Spinal cord (tissue), 10 donors: Measurements from ENCODE around the gene ACRBP. TPM values are rescaled to one million over a fixed set of nuclear protein-coding genes. Genes with fewer than 3 reads are reported as not detected.

ENCODE experiments used
- DNase-seq, 6 donors: peaks; one replicate each; pipeline versions ENCODE4 v3.0.0 to v3.0.0-alpha.2; 2013 to 2015; ENCODE audit warnings: low spot score in 6 of 6, low read depth in 4 of 6
- H3K27ac ChIP-seq: one replicate; pipeline ENCODE4 v1.5.1; 2013; ENCODE audit warnings: low read depth, low read length, control low read depth
- H3K27me3 ChIP-seq: one replicate; pipeline ENCODE4 v1.6.1; 2013; ENCODE audit warnings: low read length; ENCODE audit not compliant: control insufficient read depth, insufficient read depth
- H3K36me3 ChIP-seq: one replicate; pipeline ENCODE4 v1.6.1; 2013; ENCODE audit warnings: low read length; ENCODE audit not compliant: control insufficient read depth, insufficient read depth
- H3K4me1 ChIP-seq: one replicate; pipeline ENCODE4 v1.6.1; 2013; ENCODE audit warnings: low read length; ENCODE audit not compliant: control insufficient read depth, insufficient read depth
- H3K4me3 ChIP-seq: one replicate; pipeline ENCODE4 v1.5.1; 2013; ENCODE audit warnings: low read depth, low read length, control low read depth
- H3K9me3 ChIP-seq: one replicate; pipeline ENCODE4 v1.6.1; 2013; ENCODE audit warnings: low read length; ENCODE audit not compliant: control insufficient read depth, insufficient read depth
- WGBS: methylation state at CpG from one replicate; pipeline ENCODE4 v1.1.5; 2013; ENCODE audit warnings: missing lambda C conversion rate; ENCODE audit not compliant: insufficient coverage; 5-methylcytosine and 5-hydroxymethylcytosine counted together
- long read RNA-seq, 4 donors: transcript quantifications; one replicate each; lab custom pipeline, GENCODE V29; 2026
- polyA plus RNA-seq, 2 donors: library from polyadenylated mRNA; unstranded; fragments of 120-200 nt; gene quantifications; one replicate each; pipeline ENCODE4 v1.2.1, GENCODE V29; 2013; ENCODE audit not compliant: insufficient read length in 2 of 2
- total RNA-seq, 2 donors: library from RNA; depleted of rRNA in 1 of 2; stranded (reverse); fragments of 120-200 nt in 1 of 2; fragments of >200 nt in 1 of 2; gene quantifications; one replicate each; pipeline versions ENCODE4 v1.2.3 to v1.2.4, GENCODE V29; 2013 to 2014
- donor health status: healthy.

The ACRBP gene
- total RNA-seq (1 to 10 TPM in 1 of 2 donors, under 1 TPM in 1; 0.69 to 3.9 TPM), polyA plus RNA-seq (1 to 10 TPM; 1.9 to 3.6 TPM)
- long read RNA-seq, donor 1, partial matches to known transcripts, result 0 of 1 reads
- long read RNA-seq, donor 1, other reads (novel, unspliced or antisense), result 0 of 1 reads
- long read RNA-seq, donor 2, partial matches to known transcripts, result 0 of 1 reads
- long read RNA-seq, donor 2, other reads (novel, unspliced or antisense), result 0 of 1 reads
- long read RNA-seq, donor 3, result 0 reads
- long read RNA-seq, donor 4, result 0 reads

- peak in 3 of 6 donors; percentile 23 to 85 (median 73) for DNase-seq
- Histone ChIP-seq H3K27me3 (no peaks in the 10 kb centered on the region), H3K4me1 (peaks cover 14% of the 10 kb centered on the region), H3K4me3 (peak within 1 kb of the TSS; percentile 48), H3K36me3 (peaks cover 35% of the 10 kb centered on the region), H3K27ac (peak within 1 kb of the TSS; percentile 7), H3K9me3 (no peaks in the 10 kb centered on the region)
- WGBS, result 4% methylated on average over 38 of the region's 38 CpGs
These were observed at the start of gene ACRBP for GRCh38 chr12:6647083-6647604. TSS of gene ACRBP (minus strand) at chr12:6647432. CDS start at chr12:6647366, 66 bp downstream.

GRCh38 chr12:6695313-6696045 lies 48.2 kb upstream of the ACRBP start:
- Histone ChIP-seq H3K36me3 (peaks cover 55% of the 10 kb centered on the region), H3K9me3 (no peaks in the 10 kb centered on the region), H3K27ac (no peak overlapping the region), H3K4me1 (peaks cover 16% of the 10 kb centered on the region), H3K27me3 (peaks cover 5% of the 10 kb centered on the region), H3K4me3 (no peak overlapping the region)
- 81% methylated on average over 8 of the region's 11 CpGs for WGBS
- DNase-seq, result no peak

- no peak overlapping the region for H3K27ac ChIP-seq
- no peak overlapping the region for H3K4me3 ChIP-seq
- peaks cover 55% of the 10 kb centered on the region for H3K36me3 ChIP-seq
- H3K27me3 ChIP-seq, result peaks cover 3% of the 10 kb centered on the region
- H3K4me1 ChIP-seq, result peaks cover 19% of the 10 kb centered on the region
- 84% methylated on average over 8 of the region's 9 CpGs for WGBS
- no peak for DNase-seq
- H3K9me3 ChIP-seq, result no peaks in the 10 kb centered on the region
These were observed 47.5 kb upstream of the ACRBP start for GRCh38 chr12:6694701-6695100.

GRCh38 chr12:6693832-6694355 lies 46.7 kb upstream of the ACRBP start:
- Histone ChIP-seq H3K4me1 (peaks cover 11% of the 10 kb centered on the region), H3K36me3 (peaks cover 55% of the 10 kb centered on the region), H3K27ac (no peak overlapping the region), H3K27me3 (no peaks in the 10 kb centered on the region), H3K9me3 (no peaks in the 10 kb centered on the region), H3K4me3 (no peak overlapping the region)
- DNase-seq, result no peak
- 86% methylated on average over 3 of the region's 4 CpGs for whole genome bisulfite sequencing

- H3K36me3 ChIP-seq, result peaks cover 53% of the 10 kb centered on the region
- no CpG with 5 or more reads among the region's 2 CpGs for WGBS
- H3K4me1 ChIP-seq, result peaks cover 15% of the 10 kb centered on the region
- DNase-seq, result no peak
- H3K9me3 ChIP-seq, result no peaks in the 10 kb centered on the region
- H3K27me3 ChIP-seq, result no peaks in the 10 kb centered on the region
- no peak overlapping the region for H3K27ac ChIP-seq
- no peak overlapping the region for H3K4me3 ChIP-seq
These were observed 45.7 kb upstream of the ACRBP start for GRCh38 chr12:6692888-6693287.

GRCh38 chr12:6691473-6691872 lies 44.2 kb upstream of the ACRBP start:
- Histone ChIP-seq H3K4me3 (no peak overlapping the region), H3K4me1 (peaks cover 18% of the 10 kb centered on the region), H3K9me3 (no peaks in the 10 kb centered on the region), H3K27ac (no peak overlapping the region), H3K36me3 (peaks cover 42% of the 10 kb centered on the region), H3K27me3 (no peaks in the 10 kb centered on the region)
- WGBS, result 100% methylated on average over 1 of the region's 4 CpGs
- no peak for DNase-seq

GRCh38 chr12:6688999-6689882 lies 42.0 kb upstream of the ACRBP start, which contains the start of gene ZNF384:
TSS of gene ZNF384 (minus strand) at chr12:6689375. CDS start at chr12:6679520, 9,855 bp downstream.
- Histone ChIP-seq H3K9me3 (no peaks in the 10 kb centered on the region), H3K27me3 (no peaks in the 10 kb centered on the region), H3K4me1 (peaks cover 18% of the 10 kb centered on the region), H3K4me3 (peak within 1 kb of the TSS; percentile 90), H3K27ac (peak within 1 kb of the TSS; percentile 97), H3K36me3 (peaks cover 19% of the 10 kb centered on the region)
- under 1% methylated on average over 48 of the region's 72 CpGs for WGBS
- DNase-seq, result peak; percentile 92 to 100 (median 98)

GRCh38 chr12:6688543-6688998 lies 41.3 kb upstream of the ACRBP start:
- Histone ChIP-seq H3K4me1 (peaks cover 18% of the 10 kb centered on the region), H3K36me3 (peaks cover 17% of the 10 kb centered on the region), H3K27ac (peak overlapping the region; percentile 97), H3K27me3 (no peaks in the 10 kb centered on the region), H3K9me3 (no peaks in the 10 kb centered on the region), H3K4me3 (peak overlapping the region; percentile 90)
- 0% methylated on average over 7 of the region's 13 CpGs for WGBS
- peak in 1 of 6 donors; percentile 68 for DNase-seq

- Histone ChIP-seq H3K36me3 (peaks cover 20% of the 10 kb centered on the region), H3K27me3 (no peaks in the 10 kb centered on the region), H3K9me3 (no peaks in the 10 kb centered on the region), H3K4me1 (peaks cover 18% of the 10 kb centered on the region), H3K27ac (no peak overlapping the region), H3K4me3 (no peak overlapping the region)
- 83% methylated on average over 1 of the region's 3 CpGs for WGBS
- DNase-seq, result no peak
These were observed 38.6 kb upstream of the ACRBP start for GRCh38 chr12:6685814-6686213.
